ENCODE measurements around the gene RASA3. TPM values are rescaled to one million over a fixed set of nuclear protein-coding genes. Genes with fewer than 3 reads are reported as not detected.

The RASA3 gene
- total and polyA plus RNA-seq, 2 of the 8 experiments (the other 6 are each of a cell fraction or from before 2014, with no cell fraction given) = 7.5 to 21.9 TPM

DNA sequence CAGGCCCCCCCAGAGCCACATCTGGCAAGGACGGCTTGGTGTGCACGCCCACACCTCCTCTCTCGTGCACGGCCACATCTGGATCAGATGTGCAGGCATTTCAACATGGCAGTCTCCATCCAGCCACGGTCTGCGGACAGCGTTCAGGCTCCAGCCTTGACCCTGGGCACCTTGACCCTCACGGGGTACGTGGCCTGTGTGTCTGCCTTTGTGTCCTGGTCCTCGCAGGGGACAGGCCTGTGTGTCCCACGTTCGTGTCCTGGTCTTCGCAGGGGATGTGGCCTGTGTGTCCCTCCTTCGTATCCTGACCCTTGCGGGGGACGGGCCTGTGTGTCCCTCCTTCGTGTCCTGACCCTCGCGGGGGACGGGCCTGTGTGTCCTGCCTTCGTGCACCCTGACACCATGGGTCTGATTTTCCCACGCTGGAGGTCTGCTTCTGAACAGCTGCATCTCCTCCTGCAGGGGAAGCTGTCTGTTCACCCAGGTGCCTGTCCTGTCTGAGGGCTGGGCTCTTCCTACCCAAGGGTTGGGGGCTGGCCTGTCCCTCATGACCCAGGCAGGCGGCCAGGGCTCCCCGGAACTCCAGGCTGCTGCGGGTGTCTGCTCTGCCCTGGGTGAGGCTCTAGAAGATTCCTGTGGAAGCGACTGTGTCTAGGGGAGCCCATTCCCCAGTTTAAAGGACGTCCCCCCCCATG is 25.3 kb downstream of the RASA3 start (continued):
- TF ChIP-seq, protein P1, sequence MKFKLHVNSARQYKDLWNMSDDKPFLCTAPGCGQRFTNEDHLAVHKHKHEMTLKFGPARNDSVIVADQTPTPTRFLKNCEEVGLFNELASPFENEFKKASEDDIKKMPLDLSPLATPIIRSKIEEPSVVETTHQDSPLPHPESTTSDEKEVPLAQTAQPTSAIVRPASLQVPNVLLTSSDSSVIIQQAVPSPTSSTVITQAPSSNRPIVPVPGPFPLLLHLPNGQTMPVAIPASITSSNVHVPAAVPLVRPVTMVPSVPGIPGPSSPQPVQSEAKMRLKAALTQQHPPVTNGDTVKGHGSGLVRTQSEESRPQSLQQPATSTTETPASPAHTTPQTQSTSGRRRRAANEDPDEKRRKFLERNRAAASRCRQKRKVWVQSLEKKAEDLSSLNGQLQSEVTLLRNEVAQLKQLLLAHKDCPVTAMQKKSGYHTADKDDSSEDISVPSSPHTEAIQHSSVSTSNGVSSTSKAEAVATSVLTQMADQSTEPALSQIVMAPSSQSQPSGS (IDR thresholded peaks at IDR 0.05; ENCODE audit: low read length) = no peak
- TF ChIP-seq EZH2 (IDR thresholded peaks at IDR 0.05; ENCODE audit: low read depth, low read length, severe bottlenecking) (no peak), ASH2L (IDR thresholded peaks at IDR 0.05; ENCODE audit: low read length) (no peak), HDAC2 (IDR thresholded peaks at IDR 0.05; ENCODE audit: borderline replicate concordance in 1 of 2, low read depth in 2 of 2, low read length in 2 of 2) (no peak), CHD2 (IDR thresholded peaks at IDR 0.05; ENCODE audit: low read length) (no peak), KDM1A (IDR thresholded peaks at IDR 0.05; ENCODE audit: borderline replicate concordance, low read length) (no peak)
- TF ChIP-seq, protein P2, sequence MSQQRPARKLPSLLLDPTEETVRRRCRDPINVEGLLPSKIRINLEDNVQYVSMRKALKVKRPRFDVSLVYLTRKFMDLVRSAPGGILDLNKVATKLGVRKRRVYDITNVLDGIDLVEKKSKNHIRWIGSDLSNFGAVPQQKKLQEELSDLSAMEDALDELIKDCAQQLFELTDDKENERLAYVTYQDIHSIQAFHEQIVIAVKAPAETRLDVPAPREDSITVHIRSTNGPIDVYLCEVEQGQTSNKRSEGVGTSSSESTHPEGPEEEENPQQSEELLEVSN (IDR thresholded peaks at IDR 0.05) = no peak
